NCI-H2029 (cell line): ENCODE data around the gene PRXL2A.

Experiments
- DNase-seq: peaks from one replicate; lab custom pipeline; 2025; lab: John Stamatoyannopoulos, UW

Gene PRXL2A

DNA sequence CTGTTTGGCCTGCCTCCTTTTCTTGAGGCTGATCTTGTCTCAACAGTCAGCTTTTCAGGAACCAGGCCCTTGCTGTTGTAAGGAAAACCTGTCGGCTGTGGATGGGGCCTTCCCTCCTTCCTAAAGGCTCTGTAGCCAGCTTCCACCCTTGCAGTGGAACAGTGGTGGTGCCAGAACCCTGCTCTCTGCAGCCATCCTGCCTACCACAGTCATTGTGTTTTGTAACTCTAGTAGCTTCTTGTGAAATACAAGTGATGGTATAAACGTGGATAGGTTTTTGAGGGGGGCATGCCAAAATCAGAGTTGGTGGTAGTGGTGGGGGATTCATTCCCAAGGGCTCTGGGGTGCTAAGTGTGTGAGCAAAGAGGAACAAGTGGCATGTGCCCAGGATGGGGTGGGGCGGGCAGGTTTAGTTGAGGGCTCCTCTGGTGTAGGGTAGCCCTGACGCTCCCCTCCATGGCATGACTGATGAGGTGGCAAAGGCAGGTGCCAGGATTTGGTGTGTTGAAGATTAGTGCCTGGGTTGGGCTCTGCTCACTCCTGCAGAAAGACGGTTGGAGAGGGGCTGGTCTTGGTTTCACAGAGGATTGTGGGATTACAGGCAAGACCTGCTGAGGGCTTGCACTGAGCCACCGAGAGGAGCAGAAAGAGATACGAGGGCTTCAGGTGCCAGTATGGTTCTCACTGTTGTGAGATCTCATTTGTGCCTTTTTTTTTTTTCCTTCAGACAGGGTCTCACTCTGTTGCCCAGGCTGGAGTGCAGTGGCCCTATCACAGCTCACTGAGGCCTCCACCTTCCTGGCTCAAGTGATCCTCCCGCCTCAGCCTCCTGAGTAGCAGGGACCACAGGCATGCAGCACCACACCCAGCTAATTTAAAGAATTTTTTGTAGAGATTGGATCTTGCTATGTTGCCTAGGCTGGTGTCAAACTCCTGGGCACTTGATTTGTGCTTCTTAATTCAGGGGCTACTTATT, 53.1 kb downstream of the PRXL2A start:
- no peak for DNase-seq

- DNase-seq, result no peak
These were observed 54.1 kb downstream of the PRXL2A start for GRCh38 chr10:80462299-80462980.

DNA sequence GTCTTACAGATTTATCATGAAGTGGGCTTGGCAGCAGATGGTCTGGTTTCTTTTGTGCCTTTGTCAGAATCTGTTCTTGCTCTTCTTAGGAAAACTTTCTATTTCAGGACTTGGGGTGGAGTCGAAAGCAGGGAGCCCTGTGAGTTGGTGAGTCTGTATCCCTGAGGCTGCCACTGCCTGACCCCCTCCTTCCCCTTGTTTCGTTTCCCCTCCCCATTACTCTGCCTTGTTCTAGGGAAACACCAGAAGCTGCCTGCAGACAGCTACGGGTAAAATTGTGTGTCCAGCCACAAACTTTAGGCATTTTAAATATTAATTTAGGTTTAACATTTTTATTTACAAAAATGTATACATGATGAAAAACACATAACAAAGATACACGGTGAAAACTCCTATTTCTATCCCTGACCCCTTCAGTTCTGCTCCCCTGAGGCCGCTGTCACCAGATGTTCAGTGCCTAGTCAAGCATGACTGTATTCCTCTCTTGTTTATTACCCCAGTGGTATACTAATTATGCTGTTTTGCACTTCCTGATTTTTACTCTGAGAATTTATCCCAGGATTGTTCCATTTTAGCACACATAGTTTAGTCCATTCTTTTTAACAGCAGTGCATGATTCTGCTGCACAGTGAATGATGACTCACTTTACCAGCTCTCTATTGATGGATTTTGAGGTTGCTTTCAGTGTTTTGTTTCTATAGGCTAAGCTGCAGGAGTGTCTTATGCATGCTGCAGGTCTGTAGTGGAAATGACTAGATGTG, 54.8 kb downstream of the PRXL2A start:
- DNase-seq, result no peak

- no peak for DNase-seq
These were observed 55.5 kb downstream of the PRXL2A start for GRCh38 chr10:80463868-80464267.

- no peak for DNase-seq
These were observed 56.5 kb downstream of the PRXL2A start for GRCh38 chr10:80464557-80465450.

DNA sequence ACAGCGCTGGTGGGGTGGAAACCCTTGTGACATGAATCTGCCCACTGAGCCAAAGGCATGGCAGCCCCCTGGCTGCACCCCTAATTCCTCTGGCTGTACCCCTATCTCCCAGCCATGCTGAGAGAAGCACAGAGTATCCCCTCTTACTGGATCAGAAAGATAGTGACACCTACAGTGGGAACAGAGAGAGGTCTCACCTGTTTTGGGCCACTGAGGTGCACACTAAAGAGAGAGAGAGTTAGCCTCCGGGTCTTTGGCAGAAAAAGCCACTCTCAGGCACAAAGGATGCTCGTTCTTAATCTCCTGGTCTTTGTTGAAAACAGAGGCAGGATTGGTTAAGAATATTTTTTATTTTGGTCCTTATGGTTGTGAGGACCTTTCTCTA, 57.1 kb downstream of the PRXL2A start:
- no peak for DNase-seq

DNA sequence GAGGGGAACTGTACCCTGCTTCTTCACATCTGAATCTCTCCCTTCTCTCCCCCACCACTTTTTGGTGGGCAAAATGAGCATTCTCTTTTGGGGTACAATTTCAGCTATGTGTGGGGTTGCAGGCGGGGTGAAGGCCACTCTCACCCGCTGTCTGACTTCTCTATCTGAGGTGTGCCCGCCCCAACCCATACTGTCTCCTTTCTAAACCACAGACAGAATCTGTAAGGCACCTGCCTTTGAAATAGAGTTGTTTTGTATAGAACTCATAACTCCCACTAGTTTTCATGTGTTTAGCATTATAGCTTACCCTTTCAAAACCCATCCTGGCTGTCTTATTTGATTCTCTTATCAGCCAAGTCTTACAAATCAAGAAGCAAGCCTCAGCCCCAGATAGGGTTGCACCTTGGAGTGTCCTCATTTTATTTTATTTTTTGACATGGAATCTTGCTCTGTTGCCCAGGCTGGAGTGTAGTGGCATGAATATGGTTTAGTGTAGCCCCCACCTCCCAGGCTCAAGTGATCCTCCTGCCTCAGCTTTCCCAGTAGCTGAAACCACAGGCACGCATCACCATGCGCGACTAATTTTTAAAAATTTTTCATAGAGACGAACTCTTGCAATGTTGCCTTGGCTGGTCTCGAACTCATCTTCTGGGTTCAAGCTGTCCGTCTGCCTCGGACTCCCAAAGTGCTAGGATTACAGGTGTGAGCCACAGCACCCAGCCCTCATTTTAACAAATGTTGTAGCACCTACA, 57.7 kb downstream of the PRXL2A start:
- DNase-seq, result no peak

DNA sequence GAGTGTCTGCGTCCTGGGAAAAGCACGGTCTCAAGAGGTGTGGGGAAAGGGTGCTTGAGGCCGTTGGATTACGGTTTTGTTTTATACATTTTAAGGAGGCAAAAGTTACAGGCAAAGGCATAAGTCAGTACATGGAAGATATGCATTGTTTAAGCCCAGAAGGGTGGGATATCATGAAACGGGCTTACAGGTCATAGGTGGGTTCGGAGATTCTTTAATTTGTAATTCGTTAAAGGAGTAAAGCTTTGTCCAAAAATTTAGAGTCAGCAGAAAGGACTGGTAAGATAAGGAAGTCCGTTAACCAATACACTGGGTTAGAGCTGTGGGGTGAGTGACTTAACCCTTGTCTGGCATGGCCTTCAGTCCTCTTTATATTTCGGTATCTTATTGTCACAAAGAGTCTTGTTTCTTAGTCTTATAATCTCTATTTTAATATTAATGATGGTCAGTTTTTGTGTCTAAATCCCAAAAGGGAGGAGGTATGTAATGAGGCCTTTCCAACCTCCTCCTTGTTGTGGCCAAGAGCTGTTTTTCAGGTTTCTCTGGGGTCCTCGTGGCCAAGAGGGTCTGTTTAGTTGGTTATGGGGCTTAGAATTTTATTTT, 58.5 kb downstream of the PRXL2A start:
- no peak for DNase-seq

- no peak for DNase-seq
These were observed 59.7 kb downstream of the PRXL2A start for GRCh38 chr10:80468002-80468401.

GRCh38 chr10:80468806-80469421, 60.6 kb downstream of the PRXL2A start:
- no peak for DNase-seq

DNA sequence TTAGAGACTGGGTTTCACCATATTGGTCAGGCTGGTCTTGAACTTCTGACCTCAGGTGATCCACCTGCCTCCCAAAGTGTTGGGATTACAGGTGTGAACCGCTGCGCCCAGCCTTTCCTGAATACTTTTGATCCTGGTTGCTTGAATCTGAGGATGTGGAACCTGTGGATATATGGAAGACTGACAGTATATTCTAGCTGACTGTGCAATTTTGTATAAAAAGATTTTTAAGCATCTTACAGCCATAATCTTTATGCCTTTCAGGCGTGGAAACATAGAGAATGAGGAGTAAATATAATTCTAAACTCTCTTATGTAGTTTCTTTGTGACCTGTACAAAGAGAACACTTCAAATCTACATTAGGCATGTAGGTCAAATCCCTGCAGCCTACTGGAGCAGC, 61.9 kb downstream of the PRXL2A start:
- no peak for DNase-seq

- no peak for DNase-seq
These were observed 62.6 kb downstream of the PRXL2A start for GRCh38 chr10:80471001-80471400.

- no peak for DNase-seq
These were observed 63.4 kb downstream of the PRXL2A start for GRCh38 chr10:80471715-80472233.

DNA sequence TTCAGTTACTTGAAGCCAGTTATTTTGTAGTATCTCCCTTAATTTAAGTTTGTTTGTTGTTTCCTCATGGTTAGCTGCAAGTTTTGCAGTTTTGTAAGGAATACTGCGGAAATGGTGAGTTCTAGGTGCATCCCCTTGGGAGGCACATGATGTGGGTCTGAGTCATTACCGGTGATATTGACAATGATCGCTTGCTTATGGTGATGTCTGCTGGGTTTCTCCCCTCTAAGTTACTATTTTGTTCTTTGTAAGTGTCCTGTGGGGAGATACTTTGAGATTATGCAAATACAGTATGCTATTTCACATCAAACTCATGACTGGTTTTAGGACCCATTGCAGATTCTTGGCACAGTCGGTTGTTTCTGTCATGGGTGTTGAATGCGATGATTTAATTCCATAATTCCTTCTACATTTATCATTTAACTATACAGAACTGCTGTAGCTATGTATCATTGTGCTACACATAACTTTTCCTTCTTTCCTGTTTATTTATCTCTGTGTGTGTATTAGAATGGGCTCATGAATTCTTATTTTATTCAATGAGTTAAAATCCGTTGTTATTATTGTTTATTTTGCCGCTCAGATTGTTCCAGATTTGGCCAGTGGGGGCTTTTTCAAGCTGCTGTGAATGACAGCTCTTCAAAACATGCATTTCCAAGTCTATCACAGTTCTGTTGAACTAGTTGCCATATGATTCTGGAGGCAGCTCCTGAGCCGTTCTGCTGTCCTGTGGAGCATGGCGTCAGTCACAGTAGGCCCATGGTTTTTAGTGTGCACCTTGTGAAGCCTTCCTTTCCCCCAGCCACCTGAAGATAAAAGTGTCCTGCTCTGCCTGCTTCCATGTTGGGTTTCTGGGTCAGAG, 64.1 kb downstream of the PRXL2A start:
- no peak for DNase-seq

DNA sequence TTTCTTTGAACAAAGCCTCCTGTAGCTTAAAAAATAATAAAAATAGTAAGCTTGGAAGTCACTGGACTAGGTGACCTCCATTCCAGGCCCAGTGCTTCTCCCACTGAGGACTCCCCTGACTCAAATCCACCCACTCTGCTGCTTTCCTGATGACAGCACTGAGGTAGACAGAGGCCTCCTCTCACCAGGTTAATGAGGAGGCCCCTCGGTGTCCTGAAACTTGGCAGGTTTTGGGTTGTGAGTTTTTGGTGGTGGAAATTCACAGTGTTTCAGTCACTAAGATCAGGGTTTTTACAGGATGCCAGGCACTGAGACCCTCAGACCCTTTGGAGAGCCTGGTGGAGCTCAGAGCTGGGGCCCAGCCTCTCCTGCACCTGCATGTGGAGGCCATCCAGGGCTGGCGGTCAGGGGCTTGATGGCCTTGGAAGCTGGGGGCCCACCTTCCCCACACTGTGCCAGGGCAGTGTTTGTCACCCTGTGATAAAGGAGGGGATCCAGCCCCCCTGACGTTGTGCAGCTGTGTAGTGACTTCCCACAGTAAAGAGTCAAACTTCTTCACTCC, 64.8 kb downstream of the PRXL2A start:
- no peak for DNase-seq

- no peak for DNase-seq
These were observed 65.6 kb downstream of the PRXL2A start for GRCh38 chr10:80473692-80474596.

DNA sequence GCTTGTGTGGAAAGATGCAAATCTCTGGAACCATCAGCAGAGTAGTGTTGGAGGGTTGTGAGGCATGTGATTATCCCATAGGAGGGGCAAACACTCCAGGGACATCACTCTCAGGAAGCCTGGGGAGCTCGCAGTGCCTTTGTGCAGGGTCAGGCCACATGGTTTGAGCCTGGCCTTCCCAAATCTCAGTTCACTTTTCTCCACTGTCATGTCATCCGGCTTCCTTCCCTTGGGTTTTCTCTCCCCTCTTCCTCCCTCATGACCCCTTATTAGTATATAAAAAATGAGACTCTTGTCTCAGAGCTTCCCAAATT, 66.2 kb downstream of the PRXL2A start:
- DNase-seq, result no peak
